ENCODE measurements around the gene RNASEL. TPM values are rescaled to one million over a fixed set of nuclear protein-coding genes. Genes with fewer than 3 reads are reported as not detected.

RNASEL gene
- total and polyA plus RNA-seq, 2 donors (not counting 1 experiment from before 2014, with no cell fraction given) = 6.1 to 9.6 TPM

- H3K27ac ChIP-seq (ENCODE audit: insufficient read depth, low read length) = no peak overlapping the region
- H4K20me1 ChIP-seq (ENCODE audit: control insufficient read depth, extremely low read depth, insufficient read depth, low read length) = no peaks in the 10 kb centered on the region
- H3K4me2 ChIP-seq (ENCODE audit: extremely low read depth, insufficient read depth, low read length) = no peak overlapping the region
- no peaks in the 10 kb centered on the region for H3K9me3 ChIP-seq (ENCODE audit: control insufficient read depth, insufficient read depth, low read depth, low read length)
- peaks cover 2% of the 10 kb centered on the region for H3K4me1 ChIP-seq (ENCODE audit: control insufficient read depth, extremely low read depth, insufficient read depth, low read length)
- H3K79me2 ChIP-seq (ENCODE audit: control insufficient read depth, insufficient read depth, low read length) = no peaks in the 10 kb centered on the region
- no peak overlapping the region for H3K9ac ChIP-seq (ENCODE audit: insufficient read depth, low read length)
- no peak for TF ChIP-seq CTCF (conservative IDR thresholded peaks at IDR 0.05 in 1 of 2, IDR thresholded peaks at IDR 0.05 in 1 of 2; ENCODE audit: low read depth in 1 of 2, low read length in 2 of 2)
- TF ChIP-seq EZH2 (IDR thresholded peaks at IDR 0.05; ENCODE audit: low read length, missing control alignments) = no peak
- no peaks in the 10 kb centered on the region for H3K36me3 ChIP-seq (ENCODE audit: control insufficient read depth, insufficient read depth, low read length)
- DNase-seq (ENCODE audit: low read depth in 2 of 2) = no peak
- H3K27me3 ChIP-seq (ENCODE audit: control insufficient read depth, insufficient read depth, low read length) = peaks cover 4% of the 10 kb centered on the region
- no peak overlapping the region for H2AFZ ChIP-seq (ENCODE audit: low read length)
- no peak overlapping the region for H3K4me3 ChIP-seq (replicated peaks in 1 of 4; ENCODE audit: control extremely low read depth in 1 of 4, insufficient read depth in 1 of 4, low read depth in 3 of 4, low read length in 4 of 4)
Observed at GRCh38 chr1:182611787-182612186, 22.7 kb upstream of the RNASEL start.

- no peak overlapping the region for H3K9ac ChIP-seq (ENCODE audit: insufficient read depth, low read length)
- H2AFZ ChIP-seq (ENCODE audit: low read length) = no peak overlapping the region
- H3K4me2 ChIP-seq (ENCODE audit: extremely low read depth, insufficient read depth, low read length) = no peak overlapping the region
- no peaks in the 10 kb centered on the region for H3K36me3 ChIP-seq (ENCODE audit: control insufficient read depth, insufficient read depth, low read length)
- TF ChIP-seq CTCF (conservative IDR thresholded peaks at IDR 0.05 in 1 of 2, IDR thresholded peaks at IDR 0.05 in 1 of 2; ENCODE audit: low read depth in 1 of 2, low read length in 2 of 2) (no peak), EZH2 (IDR thresholded peaks at IDR 0.05; ENCODE audit: low read length, missing control alignments) (no peak)
- H3K4me1 ChIP-seq (ENCODE audit: control insufficient read depth, extremely low read depth, insufficient read depth, low read length) = peaks cover 2% of the 10 kb centered on the region
- no peak for DNase-seq (ENCODE audit: low read depth in 2 of 2)
- no peak overlapping the region for H3K27ac ChIP-seq (ENCODE audit: insufficient read depth, low read length)
- H4K20me1 ChIP-seq (ENCODE audit: control insufficient read depth, extremely low read depth, insufficient read depth, low read length) = no peaks in the 10 kb centered on the region
- no peaks in the 10 kb centered on the region for H3K9me3 ChIP-seq (ENCODE audit: control insufficient read depth, insufficient read depth, low read depth, low read length)
- peaks cover 4% of the 10 kb centered on the region for H3K27me3 ChIP-seq (ENCODE audit: control insufficient read depth, insufficient read depth, low read length)
- no peaks in the 10 kb centered on the region for H3K79me2 ChIP-seq (ENCODE audit: control insufficient read depth, insufficient read depth, low read length)
- H3K4me3 ChIP-seq (replicated peaks in 1 of 4; ENCODE audit: control extremely low read depth in 1 of 4, insufficient read depth in 1 of 4, low read depth in 3 of 4, low read length in 4 of 4) = no peak overlapping the region
Observed at GRCh38 chr1:182611326-182611725, 22.3 kb upstream of the RNASEL start.

- H3K9me3 ChIP-seq (ENCODE audit: control insufficient read depth, insufficient read depth, low read depth, low read length) = no peaks in the 10 kb centered on the region
- no peak for DNase-seq (ENCODE audit: low read depth in 2 of 2)
- no peak overlapping the region for H3K27ac ChIP-seq (ENCODE audit: insufficient read depth, low read length)
- H3K36me3 ChIP-seq (ENCODE audit: control insufficient read depth, insufficient read depth, low read length) = no peaks in the 10 kb centered on the region
- H3K4me1 ChIP-seq (ENCODE audit: control insufficient read depth, extremely low read depth, insufficient read depth, low read length) = peaks cover 2% of the 10 kb centered on the region
- H4K20me1 ChIP-seq (ENCODE audit: control insufficient read depth, extremely low read depth, insufficient read depth, low read length) = no peaks in the 10 kb centered on the region
- H3K27me3 ChIP-seq (ENCODE audit: control insufficient read depth, insufficient read depth, low read length) = peaks cover 4% of the 10 kb centered on the region
- TF ChIP-seq EZH2 (IDR thresholded peaks at IDR 0.05; ENCODE audit: low read length, missing control alignments) (no peak), CTCF (conservative IDR thresholded peaks at IDR 0.05 in 1 of 2, IDR thresholded peaks at IDR 0.05 in 1 of 2; ENCODE audit: low read depth in 1 of 2, low read length in 2 of 2) (no peak)
- no peak overlapping the region for H3K4me3 ChIP-seq (replicated peaks in 1 of 4; ENCODE audit: control extremely low read depth in 1 of 4, insufficient read depth in 1 of 4, low read depth in 3 of 4, low read length in 4 of 4)
- no peak overlapping the region for H3K9ac ChIP-seq (ENCODE audit: insufficient read depth, low read length)
- no peaks in the 10 kb centered on the region for H3K79me2 ChIP-seq (ENCODE audit: control insufficient read depth, insufficient read depth, low read length)
- no peak overlapping the region for H3K4me2 ChIP-seq (ENCODE audit: extremely low read depth, insufficient read depth, low read length)
- H2AFZ ChIP-seq (ENCODE audit: low read length) = no peak overlapping the region
Observed at GRCh38 chr1:182610606-182611194, 21.6 kb upstream of the RNASEL start.

Data from fibroblast of lung (primary cell).